C4-2B (cell line): Measurements from ENCODE around the gene CIB4.

ENCODE experiments used
- H3K27ac ChIP-seq: fragments of 450-650 bp; 2 replicates; pipeline ENCODE4 v1.5.1; 2017
- CTCF ChIP-seq: fragments of 450-650 bp; conservative IDR thresholded peaks from 2 replicates; pipeline ENCODE4 v1.5.1; 2017; ENCODE audit warnings: mild to moderate bottlenecking
- ZFX ChIP-seq: fragments of 450-650 bp; IDR thresholded peaks from 2 replicates; pipeline ENCODE4 v1.6.1; 2017

Gene CIB4

GRCh38 chr2:26619096-26619495 is 22.1 kb downstream of the CIB4 start:
- H3K27ac ChIP-seq, result no peak overlapping the region
- TF ChIP-seq CTCF (no peak), ZFX (no peak)

- TF ChIP-seq ZFX (no peak), CTCF (no peak)
- H3K27ac ChIP-seq, result no peak overlapping the region
These were observed 22.6 kb downstream of the CIB4 start for GRCh38 chr2:26618611-26619010.

- TF ChIP-seq ZFX (no peak), CTCF (no peak)
- no peak overlapping the region for H3K27ac ChIP-seq
These were observed 23.5 kb downstream of the CIB4 start for GRCh38 chr2:26617588-26618083.

- no peak for TF ChIP-seq ZFX
- no peak for TF ChIP-seq CTCF
- H3K27ac ChIP-seq, result no peak overlapping the region
These were observed 24.2 kb downstream of the CIB4 start for GRCh38 chr2:26616706-26617587.

- H3K27ac ChIP-seq, result no peak overlapping the region
These were observed 25.1 kb downstream of the CIB4 start for GRCh38 chr2:26615860-26616705.

GRCh38 chr2:26615336-26615859 is 25.8 kb downstream of the CIB4 start:
- H3K27ac ChIP-seq, result no peak overlapping the region
- TF ChIP-seq CTCF (no peak), ZFX (no peak)

More at GRCh38 chr2:26615860-26616705, 25.1 kb downstream of the CIB4 start:
- TF ChIP-seq CTCF (no peak), ZFX (no peak)
